C1 segment of cervical spinal cord (tissue), 14 donors: ENCODE measurements around the gene METTL13.
A peak's percentile ranks its signal among the peaks of the same experiment; 100 is the strongest.

Experiments
- DNase-seq, 14 donors: peaks; one replicate each; lab custom pipeline; 2025; lab: John Stamatoyannopoulos, UW

METTL13 gene

GRCh38 chr1:171781176-171781875, at the start of gene METTL13:
Gene METTL13, plus strand, starts transcription at chr1:171781660. Its CDS starts 308 bp downstream, at chr1:171781968.
- peak; percentile 80 to 100 (median 98) for DNase-seq

GRCh38 chr1:171736196-171736595, 45.3 kb upstream of the METTL13 start:
- DNase-seq, result no peak

GRCh38 chr1:171738911-171739310, 42.5 kb upstream of the METTL13 start:
- DNase-seq, result no peak

GRCh38 chr1:171739656-171740055, 41.8 kb upstream of the METTL13 start:
- no peak for DNase-seq

- no peak for DNase-seq
These were observed 41.0 kb upstream of the METTL13 start for GRCh38 chr1:171740356-171740863.

GRCh38 chr1:171740987-171741871, 40.2 kb upstream of the METTL13 start:
- peak in 8 of 14 donors; percentile 19 to 77 (median 60) for DNase-seq

GRCh38 chr1:171741872-171742576, 39.4 kb upstream of the METTL13 start, which contains the start of gene VAMP4:
Gene VAMP4, minus strand, starts transcription at chr1:171742065. Its CDS starts 3,651 bp downstream, at chr1:171738414.
- DNase-seq, result peak; percentile 53 to 97 (median 86)

GRCh38 chr1:171742577-171742922, 38.9 kb upstream of the METTL13 start:
- DNase-seq, result peak in 8 of 14 donors; percentile 1 to 82 (median 52)

GRCh38 chr1:171743081-171743870, 38.2 kb upstream of the METTL13 start:
- DNase-seq, result peak in 3 of 14 donors; percentile 2 to 52 (median 14)

GRCh38 chr1:171744986-171745385, 36.5 kb upstream of the METTL13 start:
- no peak for DNase-seq

- no peak for DNase-seq
These were observed 32.8 kb upstream of the METTL13 start for GRCh38 chr1:171748651-171749050.

- DNase-seq, result no peak
These were observed 30.2 kb upstream of the METTL13 start for GRCh38 chr1:171751221-171751620.

GRCh38 chr1:171753182-171753581, 28.3 kb upstream of the METTL13 start:
- DNase-seq, result no peak

- no peak for DNase-seq
These were observed 27.6 kb upstream of the METTL13 start for GRCh38 chr1:171753685-171754352.

GRCh38 chr1:171754353-171754705, 27.1 kb upstream of the METTL13 start:
- DNase-seq, result no peak

GRCh38 chr1:171754971-171755370, 26.5 kb upstream of the METTL13 start:
- DNase-seq, result no peak

- DNase-seq, result no peak
These were observed 24.6 kb upstream of the METTL13 start for GRCh38 chr1:171756856-171757255.

GRCh38 chr1:171758011-171758410, 23.4 kb upstream of the METTL13 start:
- DNase-seq, result no peak

GRCh38 chr1:171762143-171762563, 19.3 kb upstream of the METTL13 start:
- no peak for DNase-seq

GRCh38 chr1:171763764-171764163, 17.7 kb upstream of the METTL13 start:
- no peak for DNase-seq
